Mesothelial cell of epicardium (in vitro differentiated cells): Measurements from ENCODE around the gene TUBB1. TPM values are rescaled to one million over a fixed set of nuclear protein-coding genes. Genes with fewer than 3 reads are reported as not detected.

ENCODE experiments used
- DNase-seq, 2 experiments: peaks; one replicate each; pipeline ENCODE4 v3.0.0; 2021; ENCODE audit warnings: low spot score in 2 of 2; ENCODE audit not compliant: unreplicated experiment in 2 of 2
- H3K27ac Mint-ChIP-seq: 2 replicates; pipeline ENCODE4 v1.8.0; 2021; ENCODE audit warnings: mixed read lengths
- H3K27me3 Mint-ChIP-seq: 2 replicates; pipeline ENCODE4 v1.8.0; 2021; ENCODE audit warnings: low read depth, mixed read lengths
- H3K36me3 Mint-ChIP-seq: 2 replicates; pipeline ENCODE4 v1.8.0; 2021; ENCODE audit warnings: mixed read lengths
- H3K4me1 Mint-ChIP-seq: 2 replicates; pipeline ENCODE4 v1.8.0; 2021; ENCODE audit warnings: mixed read lengths
- H3K4me3 Mint-ChIP-seq: 2 replicates; pipeline ENCODE4 v1.8.0; 2021; ENCODE audit warnings: mild to moderate bottlenecking, moderate library complexity, mixed read lengths
- H3K9me3 Mint-ChIP-seq: 2 replicates; pipeline ENCODE4 v1.8.0; 2021; ENCODE audit warnings: mixed read lengths
- total RNA-seq: library from RNA; stranded (reverse); gene quantifications from 3 replicates; pipeline ENCODE4 v1.2.1, GENCODE V29; 2021
- TF ChIP-seq, protein P1 (sequence below): fragments of 200-600 bp; sonication (generic); IDR thresholded peaks from one replicate; pipeline ENCODE4 v1.5.0; 2021; ENCODE audit warnings: antibody characterized with exemption; ENCODE audit not compliant: unreplicated experiment

Gene TUBB1
- total RNA-seq, 1 donor from 2014 or later: not detected

DNA sequence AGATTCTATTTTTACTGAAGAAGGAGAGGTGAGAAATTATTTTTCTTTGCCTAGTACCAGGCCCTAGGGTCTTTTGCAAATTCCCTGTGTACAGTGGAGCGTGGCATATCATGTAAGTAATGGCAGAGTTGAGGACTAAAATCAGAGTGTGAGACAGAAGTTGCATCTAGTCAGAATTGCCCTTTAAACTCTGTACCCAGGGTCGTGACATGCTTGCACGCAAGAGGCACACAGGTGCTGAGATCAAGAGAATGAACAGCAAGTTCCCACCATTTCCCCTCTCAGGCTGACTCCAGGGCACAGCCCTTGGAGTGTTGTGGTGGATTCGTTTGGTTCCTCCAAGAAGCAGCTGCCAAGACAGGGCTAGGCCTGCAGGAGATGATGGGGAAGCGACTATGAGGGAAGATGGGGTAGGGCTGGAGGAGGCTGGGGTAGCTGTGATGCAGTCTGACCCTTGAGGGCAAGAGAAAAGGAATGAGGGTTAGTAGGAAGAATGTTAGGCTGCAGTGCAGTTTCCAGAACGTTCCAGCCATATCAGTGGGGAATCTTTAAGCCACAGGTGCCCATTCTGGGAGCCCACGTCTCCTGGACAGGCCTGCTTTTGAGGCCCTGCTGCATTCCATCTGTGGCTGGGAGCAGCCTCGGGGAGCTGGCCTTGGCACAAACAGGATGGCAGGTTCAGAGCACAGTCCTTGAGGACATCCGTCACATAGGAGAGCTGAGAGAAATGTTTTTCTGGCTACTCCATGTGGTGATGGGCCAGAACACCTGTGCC is 31.3 kb upstream of the TUBB1 start:
- H3K4me1 Mint-ChIP-seq: peaks cover 22% of the 10 kb centered on the region
- no peak overlapping the region for H3K27ac Mint-ChIP-seq
- H3K4me3 Mint-ChIP-seq: no peak overlapping the region
- no peak for DNase-seq
- no peaks in the 10 kb centered on the region for H3K9me3 Mint-ChIP-seq
- H3K27me3 Mint-ChIP-seq: no peaks in the 10 kb centered on the region
- TF ChIP-seq, protein P1, sequence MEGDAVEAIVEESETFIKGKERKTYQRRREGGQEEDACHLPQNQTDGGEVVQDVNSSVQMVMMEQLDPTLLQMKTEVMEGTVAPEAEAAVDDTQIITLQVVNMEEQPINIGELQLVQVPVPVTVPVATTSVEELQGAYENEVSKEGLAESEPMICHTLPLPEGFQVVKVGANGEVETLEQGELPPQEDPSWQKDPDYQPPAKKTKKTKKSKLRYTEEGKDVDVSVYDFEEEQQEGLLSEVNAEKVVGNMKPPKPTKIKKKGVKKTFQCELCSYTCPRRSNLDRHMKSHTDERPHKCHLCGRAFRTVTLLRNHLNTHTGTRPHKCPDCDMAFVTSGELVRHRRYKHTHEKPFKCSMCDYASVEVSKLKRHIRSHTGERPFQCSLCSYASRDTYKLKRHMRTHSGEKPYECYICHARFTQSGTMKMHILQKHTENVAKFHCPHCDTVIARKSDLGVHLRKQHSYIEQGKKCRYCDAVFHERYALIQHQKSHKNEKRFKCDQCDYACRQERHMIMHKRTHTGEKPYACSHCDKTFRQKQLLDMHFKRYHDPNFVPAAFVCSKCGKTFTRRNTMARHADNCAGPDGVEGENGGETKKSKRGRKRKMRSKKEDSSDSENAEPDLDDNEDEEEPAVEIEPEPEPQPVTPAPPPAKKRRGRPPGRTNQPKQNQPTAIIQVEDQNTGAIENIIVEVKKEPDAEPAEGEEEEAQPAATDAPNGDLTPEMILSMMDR: no peak
- peaks cover 40% of the 10 kb centered on the region for H3K36me3 Mint-ChIP-seq

DNA sequence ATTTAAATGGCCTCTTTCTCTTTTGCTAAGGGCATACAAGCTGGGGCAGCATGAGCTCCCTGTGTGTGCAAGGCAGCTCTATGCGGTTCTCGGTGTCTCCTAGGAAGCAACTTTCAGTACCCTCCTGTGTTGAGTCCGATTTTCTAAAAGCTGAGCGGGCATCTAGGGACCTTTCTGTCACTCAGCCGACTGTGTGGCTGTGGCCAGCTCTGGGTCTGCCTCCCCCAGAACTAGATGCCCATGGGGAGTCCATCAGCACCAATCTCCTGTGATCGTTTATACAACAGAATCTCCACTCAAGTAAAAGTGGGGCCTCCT is 30.7 kb upstream of the TUBB1 start:
- DNase-seq: no peak
- no peak overlapping the region for H3K4me3 Mint-ChIP-seq
- peaks cover 22% of the 10 kb centered on the region for H3K4me1 Mint-ChIP-seq
- TF ChIP-seq, protein P1: no peak
- H3K27ac Mint-ChIP-seq: no peak overlapping the region
- peaks cover 40% of the 10 kb centered on the region for H3K36me3 Mint-ChIP-seq
- no peaks in the 10 kb centered on the region for H3K9me3 Mint-ChIP-seq
- no peaks in the 10 kb centered on the region for H3K27me3 Mint-ChIP-seq

DNA sequence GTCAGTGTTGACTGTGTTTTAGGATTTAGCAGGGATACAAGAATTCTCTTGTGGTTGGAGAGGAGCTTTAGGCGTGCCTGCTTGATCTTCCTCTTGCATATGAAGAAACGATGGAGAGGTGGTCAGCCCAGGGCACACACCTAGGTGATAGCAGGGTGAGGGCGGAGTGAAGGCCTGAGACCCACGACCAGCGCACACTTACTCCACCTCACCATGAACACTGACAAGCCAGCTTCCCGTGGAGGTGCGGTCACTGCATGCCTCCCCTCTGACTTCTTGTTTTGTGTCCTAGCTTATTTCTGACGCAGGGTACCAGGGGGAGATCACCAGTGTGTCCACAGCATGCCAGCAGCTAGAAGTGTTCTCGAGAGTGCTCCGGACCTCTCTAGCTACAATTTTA is 30.0 kb upstream of the TUBB1 start:
- peaks cover 42% of the 10 kb centered on the region for H3K36me3 Mint-ChIP-seq
- DNase-seq: no peak
- no peaks in the 10 kb centered on the region for H3K27me3 Mint-ChIP-seq
- TF ChIP-seq, protein P1: no peak
- H3K4me1 Mint-ChIP-seq: peaks cover 16% of the 10 kb centered on the region
- H3K27ac Mint-ChIP-seq: no peak overlapping the region
- no peak overlapping the region for H3K4me3 Mint-ChIP-seq
- H3K9me3 Mint-ChIP-seq: no peaks in the 10 kb centered on the region

DNA sequence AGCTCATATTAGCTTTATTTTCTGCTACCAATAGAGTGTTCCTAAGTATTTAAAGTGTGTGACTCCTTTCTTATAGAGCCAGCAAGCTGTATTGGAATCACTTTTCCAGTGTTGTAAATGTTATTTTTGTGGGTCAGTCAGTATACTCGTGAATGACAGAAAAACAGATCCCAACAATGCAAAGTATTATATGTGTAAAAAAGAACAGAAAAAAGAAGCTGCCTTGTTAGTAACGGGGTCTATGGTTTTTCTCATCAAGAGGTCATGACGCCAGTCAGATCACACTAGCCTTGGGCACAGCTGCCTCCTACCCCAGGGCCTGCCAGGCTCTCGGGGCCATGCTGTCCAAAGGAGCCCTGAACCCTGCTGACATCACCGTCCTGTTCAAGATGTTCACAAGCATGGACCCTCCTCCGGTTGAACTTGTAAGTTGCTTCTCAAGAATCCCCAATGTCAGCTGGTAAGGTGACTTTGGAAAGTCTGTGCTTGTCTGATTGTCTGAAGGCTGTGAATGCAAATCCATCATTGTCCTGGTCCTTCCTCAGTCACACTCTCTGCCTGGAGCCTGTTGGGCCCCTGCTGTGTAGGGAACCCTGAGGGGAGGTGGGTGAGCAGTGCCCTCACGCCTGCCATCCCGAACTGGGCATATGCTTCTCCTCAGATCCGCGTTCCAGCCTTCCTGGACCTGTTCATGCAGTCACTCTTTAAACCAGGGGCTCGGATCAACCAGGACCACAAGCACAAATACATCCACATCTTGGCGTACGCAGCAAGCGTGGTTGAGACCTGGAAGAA is 28.4 kb upstream of the TUBB1 start:
- TF ChIP-seq, protein P1: no peak
- H3K4me3 Mint-ChIP-seq: no peak overlapping the region
- H3K9me3 Mint-ChIP-seq: no peaks in the 10 kb centered on the region
- H3K27ac Mint-ChIP-seq: no peak overlapping the region
- no peak for DNase-seq
- peaks cover 50% of the 10 kb centered on the region for H3K36me3 Mint-ChIP-seq
- no peaks in the 10 kb centered on the region for H3K27me3 Mint-ChIP-seq
- peaks cover 8% of the 10 kb centered on the region for H3K4me1 Mint-ChIP-seq

DNA sequence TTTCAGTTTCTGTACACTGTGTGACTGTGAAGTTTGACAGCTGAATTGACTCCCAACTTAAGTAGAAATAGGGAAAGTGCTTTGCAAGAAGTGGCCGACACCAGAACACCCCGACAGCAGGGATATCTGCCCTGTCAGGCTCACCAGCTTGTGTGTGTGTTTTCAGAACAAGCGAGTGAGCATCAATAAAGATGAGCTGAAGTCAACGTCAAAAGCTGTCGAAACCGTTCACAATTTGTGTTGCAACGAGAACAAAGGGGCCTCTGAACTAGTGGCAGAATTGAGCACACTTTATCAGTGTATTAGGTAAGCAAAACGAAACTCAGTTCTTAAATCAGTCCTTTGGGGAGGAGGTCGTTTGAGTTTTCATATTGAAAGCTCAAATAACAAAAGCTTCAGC is 27.5 kb upstream of the TUBB1 start:
- TF ChIP-seq, protein P1: no peak
- Mint-ChIP-seq H3K4me1 (peaks cover 3% of the 10 kb centered on the region), H3K27me3 (no peaks in the 10 kb centered on the region), H3K9me3 (no peaks in the 10 kb centered on the region), H3K27ac (no peak overlapping the region), H3K4me3 (no peak overlapping the region), H3K36me3 (peaks cover 55% of the 10 kb centered on the region)
- DNase-seq: no peak
